ENCODE data around the gene CGGBP1.

CGGBP1 gene, protein sequence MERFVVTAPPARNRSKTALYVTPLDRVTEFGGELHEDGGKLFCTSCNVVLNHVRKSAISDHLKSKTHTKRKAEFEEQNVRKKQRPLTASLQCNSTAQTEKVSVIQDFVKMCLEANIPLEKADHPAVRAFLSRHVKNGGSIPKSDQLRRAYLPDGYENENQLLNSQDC

GRCh38 chr3:88058581-88059379, at the start of gene CGGBP1, which contains the start of gene ZNF654:
CGGBP1 (minus strand) TSS chr3:88059005; CDS start chr3:88055976, 3,029 bp downstream.
ZNF654 (plus strand) TSS chr3:88059255; CDS start chr3:88059320, 65 bp downstream.
- Mint-ChIP-seq H3K27me3 (no peaks in the 10 kb centered on the region), H3K9me3 (no peaks in the 10 kb centered on the region)

GRCh38 chr3:88105325-88105724, 46.5 kb upstream of the CGGBP1 start:
- Mint-ChIP-seq H3K27ac (ENCODE audit: low read depth) (no peak overlapping the region), H3K4me1 (peaks cover 33% of the 10 kb centered on the region), H3K9me3 (no peaks in the 10 kb centered on the region), H3K27me3 (no peaks in the 10 kb centered on the region), H3K4me3 (no peak overlapping the region), H3K36me3 (ENCODE audit: insufficient read depth) (peaks cover 6% of the 10 kb centered on the region)
- no peak for ATAC-seq (replicated peaks; ENCODE audit: extremely low read depth, poor library complexity, severe bottlenecking)
- no peak for DNase-seq (ENCODE audit: low spot score in 2 of 2)

More at GRCh38 chr3:88058581-88059379, at the start of gene CGGBP1, which contains the start of gene ZNF654:
- peak; percentile 93 for ATAC-seq (replicated peaks; ENCODE audit: extremely low read depth, poor library complexity, severe bottlenecking)
- Mint-ChIP-seq H3K36me3 (ENCODE audit: insufficient read depth) (peaks cover 37% of the 10 kb centered on the region), H3K4me3 (peak within 1 kb of the TSS; percentile 100), H3K27ac (ENCODE audit: low read depth) (peak within 1 kb of the TSS; percentile 99), H3K4me1 (peaks cover 48% of the 10 kb centered on the region)
- peak; percentile 99 for DNase-seq (ENCODE audit: low spot score in 2 of 2)

- no peak for DNase-seq (ENCODE audit: low spot score in 2 of 2)
- Mint-ChIP-seq H3K4me3 (no peak overlapping the region), H3K27ac (ENCODE audit: low read depth) (no peak overlapping the region), H3K9me3 (peaks cover 6% of the 10 kb centered on the region), H3K27me3 (no peaks in the 10 kb centered on the region), H3K4me1 (peaks cover 36% of the 10 kb centered on the region), H3K36me3 (ENCODE audit: insufficient read depth) (peaks cover 17% of the 10 kb centered on the region)
- no peak for ATAC-seq (replicated peaks; ENCODE audit: extremely low read depth, poor library complexity, severe bottlenecking)
Measured at GRCh38 chr3:88101142-88101541, 42.3 kb upstream of the CGGBP1 start.

DNA sequence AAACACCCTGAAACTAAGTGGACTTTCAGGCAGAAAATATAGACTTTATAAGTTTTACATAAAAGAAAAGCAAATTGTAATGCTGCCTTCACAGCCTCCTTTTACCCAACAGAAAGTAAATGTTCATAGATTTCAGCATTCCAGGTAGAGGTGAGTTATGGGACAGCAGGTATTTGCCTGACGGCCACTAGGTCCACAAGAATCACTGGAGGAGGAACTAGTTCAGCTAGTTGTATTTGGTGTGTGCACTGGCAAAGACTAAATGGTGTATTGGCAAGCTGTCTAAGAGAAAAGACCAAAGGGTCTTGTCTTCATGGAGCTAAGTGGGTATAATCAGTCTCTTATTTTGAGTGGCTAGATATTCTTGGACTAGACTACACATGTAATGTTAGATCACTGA, 34.5 kb upstream of the CGGBP1 start:
- Mint-ChIP-seq H3K36me3 (ENCODE audit: insufficient read depth) (peaks cover 24% of the 10 kb centered on the region), H3K9me3 (peaks cover 6% of the 10 kb centered on the region), H3K27ac (ENCODE audit: low read depth) (no peak overlapping the region), H3K27me3 (no peaks in the 10 kb centered on the region), H3K4me3 (no peak overlapping the region), H3K4me1 (peaks cover 36% of the 10 kb centered on the region)
- ATAC-seq (replicated peaks; ENCODE audit: extremely low read depth, poor library complexity, severe bottlenecking) (no peak), DNase-seq (ENCODE audit: low spot score in 2 of 2) (no peak)

DNA sequence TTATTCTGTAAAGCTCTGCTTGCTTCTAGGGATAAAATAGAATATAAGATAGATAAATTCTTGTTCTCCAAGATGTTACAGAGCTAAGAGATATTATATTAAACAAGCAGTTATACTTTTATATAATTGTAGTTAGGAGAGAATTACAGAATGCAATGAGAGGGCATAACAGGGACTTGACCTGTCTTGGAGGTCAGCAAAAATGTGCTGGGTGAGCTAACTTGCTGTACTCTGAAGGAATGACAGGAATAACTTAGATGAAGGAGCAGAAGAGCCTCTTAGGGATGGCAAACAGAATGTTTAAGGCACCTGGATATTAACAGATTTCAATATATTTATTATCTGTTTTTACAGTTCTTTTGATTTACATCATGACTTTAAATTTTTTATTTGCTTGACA, 33.5 kb upstream of the CGGBP1 start:
- ATAC-seq (replicated peaks; ENCODE audit: extremely low read depth, poor library complexity, severe bottlenecking) (no peak), DNase-seq (ENCODE audit: low spot score in 2 of 2) (no peak)
- Mint-ChIP-seq H3K36me3 (ENCODE audit: insufficient read depth) (peaks cover 21% of the 10 kb centered on the region), H3K4me1 (peaks cover 28% of the 10 kb centered on the region), H3K4me3 (no peak overlapping the region), H3K27ac (ENCODE audit: low read depth) (no peak overlapping the region), H3K27me3 (no peaks in the 10 kb centered on the region), H3K9me3 (no peaks in the 10 kb centered on the region)

DNA sequence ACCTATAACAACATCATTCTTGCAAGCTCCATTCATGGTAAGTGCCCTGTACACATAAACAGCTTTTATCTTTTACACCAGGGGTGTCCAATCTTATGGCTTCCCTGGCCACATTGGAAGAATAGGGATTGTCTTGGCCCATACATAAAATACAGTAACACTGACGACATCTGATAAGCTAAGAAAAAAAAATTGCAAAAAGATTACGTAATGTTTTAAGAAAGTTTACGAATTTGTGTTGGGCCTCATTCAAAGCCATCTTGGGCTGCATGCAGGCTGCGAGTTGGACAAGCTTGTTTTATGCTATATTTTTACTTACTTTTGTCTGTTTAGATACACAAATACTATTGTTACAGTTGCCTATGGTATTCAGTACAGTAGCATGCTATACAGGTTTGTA, 31.9 kb upstream of the CGGBP1 start:
- ATAC-seq (replicated peaks; ENCODE audit: extremely low read depth, poor library complexity, severe bottlenecking) (no peak), DNase-seq (ENCODE audit: low spot score in 2 of 2) (no peak)
- Mint-ChIP-seq H3K27me3 (no peaks in the 10 kb centered on the region), H3K36me3 (ENCODE audit: insufficient read depth) (peaks cover 24% of the 10 kb centered on the region), H3K4me3 (no peak overlapping the region), H3K27ac (ENCODE audit: low read depth) (no peak overlapping the region), H3K9me3 (no peaks in the 10 kb centered on the region), H3K4me1 (peaks cover 22% of the 10 kb centered on the region)

DNA sequence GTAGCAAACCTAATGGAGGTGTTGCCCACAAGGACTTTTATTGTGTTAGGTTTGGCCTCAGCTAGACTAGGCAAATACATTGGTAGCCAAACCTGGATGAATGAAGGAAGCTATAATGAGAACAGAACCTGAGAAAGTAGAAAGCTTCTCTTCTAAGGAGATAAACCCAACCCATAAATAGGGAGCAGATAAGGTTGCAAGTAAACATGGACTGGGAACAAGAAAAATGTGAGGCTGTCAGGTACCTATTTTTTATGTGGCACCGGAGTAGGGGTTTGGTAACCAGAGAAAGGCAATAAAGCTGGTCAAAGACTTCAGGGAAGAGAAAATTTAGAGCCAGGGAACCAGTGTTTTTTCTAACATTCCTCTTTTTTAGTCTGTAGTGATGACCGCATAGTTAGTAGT, 25.3 kb upstream of the CGGBP1 start:
- Mint-ChIP-seq H3K4me1 (peaks cover 49% of the 10 kb centered on the region), H3K27me3 (no peaks in the 10 kb centered on the region), H3K9me3 (no peaks in the 10 kb centered on the region), H3K4me3 (no peak overlapping the region), H3K27ac (ENCODE audit: low read depth) (no peak overlapping the region), H3K36me3 (ENCODE audit: insufficient read depth) (peaks cover 13% of the 10 kb centered on the region)
- DNase-seq (ENCODE audit: low spot score in 2 of 2) (no peak), ATAC-seq (replicated peaks; ENCODE audit: extremely low read depth, poor library complexity, severe bottlenecking) (no peak)

DNA sequence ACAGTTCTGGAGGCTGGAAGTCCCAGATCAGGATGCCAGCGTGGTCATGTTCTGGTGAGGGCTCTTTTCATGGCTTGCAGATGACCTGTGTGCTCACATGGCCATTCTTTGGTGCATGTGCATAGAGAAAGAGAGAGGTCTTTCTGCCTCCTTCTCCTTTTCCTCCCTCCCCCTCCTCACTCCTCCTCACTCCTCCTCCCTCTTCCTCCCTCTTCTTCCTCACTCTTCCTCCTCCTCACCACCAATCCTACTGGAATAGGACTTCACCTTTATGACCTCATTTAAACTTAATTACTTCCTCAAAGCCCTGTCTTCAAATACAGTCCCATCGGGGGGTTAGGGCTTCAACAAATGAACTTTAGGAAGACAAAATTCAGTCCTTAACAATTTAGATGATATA, 24.0 kb upstream of the CGGBP1 start:
- ATAC-seq (replicated peaks; ENCODE audit: extremely low read depth, poor library complexity, severe bottlenecking) (no peak), DNase-seq (ENCODE audit: low spot score in 2 of 2) (no peak)
- Mint-ChIP-seq H3K27me3 (no peaks in the 10 kb centered on the region), H3K36me3 (ENCODE audit: insufficient read depth) (peaks cover 13% of the 10 kb centered on the region), H3K4me1 (peaks cover 60% of the 10 kb centered on the region), H3K9me3 (no peaks in the 10 kb centered on the region), H3K27ac (ENCODE audit: low read depth) (no peak overlapping the region), H3K4me3 (no peak overlapping the region)

- peaks cover 2% of the 10 kb centered on the region for H3K36me3 Mint-ChIP-seq (ENCODE audit: insufficient read depth)
- H3K4me3 Mint-ChIP-seq: no peak overlapping the region
- peaks cover 73% of the 10 kb centered on the region for H3K4me1 Mint-ChIP-seq
- ATAC-seq (replicated peaks; ENCODE audit: extremely low read depth, poor library complexity, severe bottlenecking): no peak
- H3K9me3 Mint-ChIP-seq: no peaks in the 10 kb centered on the region
- no peaks in the 10 kb centered on the region for H3K27me3 Mint-ChIP-seq
- DNase-seq (ENCODE audit: low spot score in 2 of 2): no peak
- H3K27ac Mint-ChIP-seq (ENCODE audit: low read depth): no peak overlapping the region
Measured at GRCh38 chr3:88078932-88079331, 20.1 kb upstream of the CGGBP1 start.

DNA sequence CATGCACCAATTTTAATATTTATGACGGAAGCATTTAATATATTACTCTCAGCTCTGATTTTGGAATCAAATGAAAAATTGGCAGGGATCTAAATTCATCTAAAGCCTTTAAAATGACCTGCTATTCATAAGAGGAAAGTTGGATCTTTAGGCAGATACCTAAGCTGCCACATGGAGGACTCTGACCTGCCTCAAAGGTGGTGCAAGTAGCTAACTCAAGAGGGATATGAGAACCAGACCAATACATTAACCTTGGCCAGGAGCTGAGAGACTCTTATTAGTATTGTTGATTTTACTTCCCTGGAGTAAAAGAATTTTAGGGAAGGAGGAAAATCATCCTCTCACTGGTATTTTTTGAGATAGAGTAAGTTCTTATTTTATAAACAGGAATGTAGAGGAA, 17.9 kb upstream of the CGGBP1 start:
- Mint-ChIP-seq H3K9me3 (no peaks in the 10 kb centered on the region), H3K36me3 (ENCODE audit: insufficient read depth) (no peaks in the 10 kb centered on the region), H3K27me3 (no peaks in the 10 kb centered on the region), H3K4me1 (peaks cover 73% of the 10 kb centered on the region), H3K4me3 (no peak overlapping the region), H3K27ac (ENCODE audit: low read depth) (peak overlapping the region; percentile 39)
- no peak for ATAC-seq (replicated peaks; ENCODE audit: extremely low read depth, poor library complexity, severe bottlenecking)
- DNase-seq (ENCODE audit: low spot score in 2 of 2): no peak

DNA sequence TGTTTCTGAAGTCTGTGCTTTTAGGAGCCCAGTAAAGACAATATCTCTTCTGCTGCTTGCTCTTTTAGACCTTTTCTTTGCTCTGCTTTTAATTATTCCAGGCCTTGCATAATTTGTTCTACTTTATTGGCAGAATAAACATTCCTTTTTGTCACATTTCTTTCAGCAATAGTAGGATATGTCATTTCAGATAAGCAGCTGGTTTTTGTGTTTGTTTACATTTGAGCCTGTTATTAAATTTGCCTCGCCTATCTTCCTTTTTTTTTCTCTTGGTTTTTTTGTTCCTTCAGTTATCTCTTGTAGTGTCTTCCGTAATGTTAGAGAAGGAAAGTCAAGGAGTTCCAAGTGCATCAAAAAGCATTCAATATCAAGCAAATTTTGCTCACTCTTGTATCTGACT, 16.7 kb upstream of the CGGBP1 start:
- Mint-ChIP-seq H3K36me3 (ENCODE audit: insufficient read depth) (no peaks in the 10 kb centered on the region), H3K4me1 (peaks cover 61% of the 10 kb centered on the region), H3K27ac (ENCODE audit: low read depth) (no peak overlapping the region), H3K27me3 (no peaks in the 10 kb centered on the region), H3K9me3 (no peaks in the 10 kb centered on the region), H3K4me3 (no peak overlapping the region)
- ATAC-seq (replicated peaks; ENCODE audit: extremely low read depth, poor library complexity, severe bottlenecking) (no peak), DNase-seq (ENCODE audit: low spot score in 2 of 2) (no peak)

- Mint-ChIP-seq H3K9me3 (no peaks in the 10 kb centered on the region), H3K36me3 (ENCODE audit: insufficient read depth) (no peaks in the 10 kb centered on the region), H3K27me3 (no peaks in the 10 kb centered on the region), H3K4me1 (peaks cover 57% of the 10 kb centered on the region), H3K4me3 (no peak overlapping the region), H3K27ac (ENCODE audit: low read depth) (no peak overlapping the region)
- ATAC-seq (replicated peaks; ENCODE audit: extremely low read depth, poor library complexity, severe bottlenecking) (no peak), DNase-seq (ENCODE audit: low spot score in 2 of 2) (no peak)
Measured at GRCh38 chr3:88075072-88075471, 16.3 kb upstream of the CGGBP1 start.

GRCh38 chr3:88061746-88062145, 2.9 kb upstream of the CGGBP1 start:
- Mint-ChIP-seq H3K36me3 (ENCODE audit: insufficient read depth) (peaks cover 19% of the 10 kb centered on the region), H3K4me3 (no peak overlapping the region), H3K4me1 (peaks cover 44% of the 10 kb centered on the region), H3K27me3 (no peaks in the 10 kb centered on the region), H3K9me3 (no peaks in the 10 kb centered on the region), H3K27ac (ENCODE audit: low read depth) (no peak overlapping the region)
- DNase-seq (ENCODE audit: low spot score in 2 of 2) (no peak), ATAC-seq (replicated peaks; ENCODE audit: extremely low read depth, poor library complexity, severe bottlenecking) (no peak)
